Spleen (tissue), 11 donors: Measurements from ENCODE around the gene CAMSAP2. TPM values are rescaled to one million over a fixed set of nuclear protein-coding genes. Genes with fewer than 3 reads are reported as not detected.

Source experiments
- DNase-seq: peaks from one replicate; pipeline ENCODE4 v3.0.0-alpha.2; 2020
- H3K27ac ChIP-seq, 8 donors: fragments of 200-600 bp; sonication (generic) in 7 of 8; 1 replicate in 4 of 8; 2 replicates in 4 of 8; pipeline versions ENCODE4 v1.5.0 to v1.8.0; 2016 to 2021; ENCODE audit warnings: inconsistent platforms in 4 of 8, mild to moderate bottlenecking in 4 of 8, moderate library complexity in 1 of 8
- H3K27me3 ChIP-seq, 7 donors: fragments of 200-600 bp; sonication (generic) in 6 of 7; replicated peaks in 1 of 7; 1 replicate in 4 of 7; 2 replicates in 3 of 7; pipeline versions ENCODE4 v1.5.0 to v1.8.0; 2016 to 2021; ENCODE audit warnings: inconsistent platforms in 3 of 7, mild to moderate bottlenecking in 1 of 7
- H3K36me3 ChIP-seq, 6 donors: fragments of 200-600 bp; sonication (generic) in 5 of 6; 1 replicate in 4 of 6; 2 replicates in 2 of 6; pipeline versions ENCODE4 v1.5.0 to v1.8.0; 2016 to 2021; ENCODE audit warnings: inconsistent platforms in 2 of 6
- H3K4me1 ChIP-seq, 6 donors: fragments of 200-600 bp; sonication (generic) in 5 of 6; 1 replicate in 3 of 6; 2 replicates in 3 of 6; pipeline versions ENCODE4 v1.5.0 to v1.8.0; 2016 to 2021; ENCODE audit warnings: inconsistent platforms in 3 of 6
- H3K4me3 ChIP-seq, 8 donors: fragments of 200-600 bp; sonication (generic) in 7 of 8; 1 replicate in 4 of 8; 2 replicates in 4 of 8; pipeline versions ENCODE4 v1.5.0 to v1.8.0; 2016 to 2021; ENCODE audit warnings: inconsistent platforms in 4 of 8, mild to moderate bottlenecking in 4 of 8, moderate library complexity in 2 of 8
- H3K9me3 ChIP-seq, 8 donors: fragments of 200-600 bp; sonication (generic) in 7 of 8; 1 replicate in 4 of 8; 2 replicates in 4 of 8; pipeline versions ENCODE4 v1.5.0 to v1.8.0; 2016 to 2021; ENCODE audit warnings: inconsistent platforms in 4 of 8
- POLR2A ChIP-seq, 3 donors: fragments of 450-650 bp; IDR thresholded peaks; one replicate each; pipeline ENCODE4 v1.5.1; 2017; ENCODE audit warnings: antibody characterized with exemption in 3 of 3, mild to moderate bottlenecking in 1 of 3
- POLR2AphosphoS5 ChIP-seq, 3 donors: sonication (generic); formaldehyde crosslinking; IDR thresholded peaks; one replicate each; pipeline ENCODE4 v1.5.1; 2017; ENCODE audit warnings: antibody characterized with exemption in 3 of 3
- WGBS, 5 donors: extraction: QIAGEN DNeasy Blood & Tissue Kit in 3 of 5; methylation state at CpG; one replicate each; pipeline versions ENCODE4 v1.1.5 to v1.1.7; 2013 to 2018; 5-methylcytosine and 5-hydroxymethylcytosine counted together
- intact Hi-C: fragments of 100-400 bp; cut with DNase I; formaldehyde crosslinking; loops from one replicate; pipeline ENCODE4 v1.15.0; 2023; ENCODE audit warnings: low total_unique reads
- polyA plus RNA-seq, 3 donors: library from polyadenylated mRNA; stranded (reverse); fragments of 200-250 nt; gene quantifications; one replicate each; pipeline ENCODE4 v1.2.1, GENCODE V29; 2013
- total RNA-seq, 7 donors: library from RNA; depleted of rRNA in 3 of 7; stranded (reverse); fragments of >200 nt in 3 of 7; fragmentation: NEBNext Ultra II Directional in 4 of 7; extraction: Animal tissue kit (Norgen Biotek cat#: 25700) in 4 of 7; gene quantifications; one replicate each; pipeline versions ENCODE4 v1.1.0 to v1.2.1, GENCODE V29; 2016 to 2021
- TF ChIP-seq, protein P1 (sequence below), 11 experiments: fragments of 200-600 bp in 7 of 11; fragments of 450-650 bp in 4 of 11; sonication (generic) in 4 of 11; IDR thresholded peaks in 8 of 11; conservative IDR thresholded peaks in 3 of 11; 1 replicate in 7 of 11; 2 replicates in 4 of 11; pipeline versions ENCODE4 v1.4.0 to v1.8.0; 2016 to 2021; ENCODE audit warnings: antibody characterized with exemption in 11 of 11, inconsistent platforms in 4 of 11, mild to moderate bottlenecking in 1 of 11
- donor health status: healthy with polysubstance abuse.
- donor health status: DM: no; HTN: no; CAD: no; lungs with moderate emphysema.
- donor health status: DM: no; HTN: no; CAD: no.
- donor health status: Bipolar disorder and iron deficiency.
- donor health status: healthy.
- donor health status: DM: no; HTN: no; CAD: no.
- donor health status: DM: yes; HTN: yes; CAD: no.

CAMSAP2 gene
- total and polyA plus RNA-seq, 10 donors: 2.1 to 24.7 (median 17.2) TPM

DNA sequence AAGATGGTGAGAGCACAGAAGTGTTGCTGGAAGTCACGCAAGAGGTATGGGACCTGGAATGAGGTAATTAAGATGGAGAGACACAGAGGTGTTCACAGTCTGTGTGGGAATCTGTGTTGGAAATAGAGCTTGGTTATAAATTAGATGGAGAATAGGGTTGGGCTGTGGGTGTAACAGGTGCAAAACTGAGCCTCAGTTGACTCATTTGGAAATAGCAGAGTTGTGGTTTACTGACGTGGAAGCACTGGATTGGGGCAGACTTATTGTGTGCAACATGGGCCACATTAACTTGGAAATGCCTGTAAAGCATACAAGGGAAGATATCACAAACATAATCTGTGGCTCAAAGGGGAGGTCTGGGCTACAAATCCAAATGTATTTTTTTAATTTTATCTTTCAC lies 13.0 kb downstream of the CAMSAP2 start:
- no peaks in the 10 kb centered on the region for H3K27me3 ChIP-seq
- no peaks in the 10 kb centered on the region for H3K9me3 ChIP-seq
- DNase-seq: no peak
- H3K36me3 ChIP-seq: no peaks in the 10 kb centered on the region
- TF ChIP-seq POLR2AphosphoS5 (IDR thresholded peaks at IDR 0.05) (no peak), POLR2A (IDR thresholded peaks at IDR 0.05) (no peak)
- TF ChIP-seq, protein P1, sequence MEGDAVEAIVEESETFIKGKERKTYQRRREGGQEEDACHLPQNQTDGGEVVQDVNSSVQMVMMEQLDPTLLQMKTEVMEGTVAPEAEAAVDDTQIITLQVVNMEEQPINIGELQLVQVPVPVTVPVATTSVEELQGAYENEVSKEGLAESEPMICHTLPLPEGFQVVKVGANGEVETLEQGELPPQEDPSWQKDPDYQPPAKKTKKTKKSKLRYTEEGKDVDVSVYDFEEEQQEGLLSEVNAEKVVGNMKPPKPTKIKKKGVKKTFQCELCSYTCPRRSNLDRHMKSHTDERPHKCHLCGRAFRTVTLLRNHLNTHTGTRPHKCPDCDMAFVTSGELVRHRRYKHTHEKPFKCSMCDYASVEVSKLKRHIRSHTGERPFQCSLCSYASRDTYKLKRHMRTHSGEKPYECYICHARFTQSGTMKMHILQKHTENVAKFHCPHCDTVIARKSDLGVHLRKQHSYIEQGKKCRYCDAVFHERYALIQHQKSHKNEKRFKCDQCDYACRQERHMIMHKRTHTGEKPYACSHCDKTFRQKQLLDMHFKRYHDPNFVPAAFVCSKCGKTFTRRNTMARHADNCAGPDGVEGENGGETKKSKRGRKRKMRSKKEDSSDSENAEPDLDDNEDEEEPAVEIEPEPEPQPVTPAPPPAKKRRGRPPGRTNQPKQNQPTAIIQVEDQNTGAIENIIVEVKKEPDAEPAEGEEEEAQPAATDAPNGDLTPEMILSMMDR (IDR thresholded peaks at IDR 0.05 in 8 of 11, conservative IDR thresholded peaks at IDR 0.05 in 3 of 11): no peak
- no peak overlapping the region for H3K4me3 ChIP-seq
- intact Hi-C loops: no loop called here
- H3K27ac ChIP-seq: no peak overlapping the region
- 72 to 82% (median 76%) methylated on average over 2 of the region's 2 CpGs for WGBS, 5 donors
- H3K4me1 ChIP-seq: no peaks in the 10 kb centered on the region

DNA sequence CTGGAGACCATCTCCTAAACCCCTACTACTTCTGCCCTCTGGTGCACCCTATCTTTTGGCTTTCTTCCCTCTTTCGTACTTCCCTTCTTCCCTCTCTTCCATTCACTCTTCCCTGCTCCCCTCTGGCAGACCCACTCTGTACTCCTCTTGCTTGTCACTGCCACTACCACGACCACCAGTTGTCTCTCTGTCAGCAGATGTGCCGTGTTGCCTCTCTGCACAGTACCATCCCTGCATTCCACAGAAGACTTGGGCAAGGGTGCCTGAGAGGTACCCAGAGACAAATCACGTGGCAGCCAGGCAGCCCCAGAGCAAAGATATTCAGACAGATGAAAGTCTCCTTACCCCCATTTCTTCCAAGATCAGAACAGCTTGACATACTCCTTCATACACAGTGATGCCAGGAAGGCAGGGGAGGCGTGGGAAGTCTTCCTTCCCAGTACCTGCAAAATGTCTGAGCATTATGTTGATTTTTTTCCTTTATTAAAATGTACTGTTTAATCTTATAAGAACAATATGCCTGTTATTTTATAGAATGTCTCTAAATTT lies 15.0 kb downstream of the CAMSAP2 start:
- Histone ChIP-seq H3K27me3 (no peaks in the 10 kb centered on the region), H3K9me3 (no peaks in the 10 kb centered on the region), H3K4me3 (no peak overlapping the region), H3K27ac (no peak overlapping the region), H3K36me3 (no peaks in the 10 kb centered on the region), H3K4me1 (peaks cover 0 to 9% (median 0%) of the 10 kb centered on the region in 6 donors)
- DNase-seq: no peak
- intact Hi-C loops: no loop called here
- WGBS, 5 donors: 82 to 89% (median 84%) methylated on average over 5 of the region's 5 CpGs
- TF ChIP-seq POLR2AphosphoS5 (IDR thresholded peaks at IDR 0.05) (no peak), POLR2A (IDR thresholded peaks at IDR 0.05) (no peak)
- TF ChIP-seq, protein P1 (IDR thresholded peaks at IDR 0.05 in 8 of 11, conservative IDR thresholded peaks at IDR 0.05 in 3 of 11): no peak

DNA sequence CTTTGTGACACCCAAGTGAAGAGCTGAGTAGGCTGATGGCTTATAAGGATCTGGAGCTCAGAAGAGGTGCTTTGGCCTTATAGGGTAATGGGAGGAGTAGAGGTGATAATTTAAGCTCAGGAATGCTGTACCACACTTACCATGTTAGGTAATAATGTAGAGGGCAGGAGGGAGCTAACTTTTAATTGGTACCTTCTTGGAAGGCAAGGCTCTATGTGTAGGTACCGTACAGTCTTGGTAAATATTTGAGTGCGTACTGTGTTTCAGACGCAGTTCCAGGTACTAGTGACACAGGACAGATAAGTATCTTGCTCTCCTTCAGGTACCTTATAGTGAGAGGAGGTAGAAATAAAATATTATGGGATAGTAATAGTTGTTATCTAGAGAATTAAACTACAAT lies 16.8 kb downstream of the CAMSAP2 start:
- Histone ChIP-seq H3K27me3 (no peaks in the 10 kb centered on the region), H3K4me3 (no peak overlapping the region), H3K27ac (no peak overlapping the region), H3K4me1 (peaks cover 0 to 9% (median 0%) of the 10 kb centered on the region in 6 donors), H3K36me3 (no peaks in the 10 kb centered on the region), H3K9me3 (no peaks in the 10 kb centered on the region)
- TF ChIP-seq POLR2A (IDR thresholded peaks at IDR 0.05) (no peak), POLR2AphosphoS5 (IDR thresholded peaks at IDR 0.05) (no peak)
- TF ChIP-seq, protein P1 (IDR thresholded peaks at IDR 0.05 in 8 of 11, conservative IDR thresholded peaks at IDR 0.05 in 3 of 11): no peak
- intact Hi-C loops: no loop called here
- no peak for DNase-seq
- 94 to 97% (median 97%) methylated on average over 3 of the region's 3 CpGs for WGBS, 5 donors

DNA sequence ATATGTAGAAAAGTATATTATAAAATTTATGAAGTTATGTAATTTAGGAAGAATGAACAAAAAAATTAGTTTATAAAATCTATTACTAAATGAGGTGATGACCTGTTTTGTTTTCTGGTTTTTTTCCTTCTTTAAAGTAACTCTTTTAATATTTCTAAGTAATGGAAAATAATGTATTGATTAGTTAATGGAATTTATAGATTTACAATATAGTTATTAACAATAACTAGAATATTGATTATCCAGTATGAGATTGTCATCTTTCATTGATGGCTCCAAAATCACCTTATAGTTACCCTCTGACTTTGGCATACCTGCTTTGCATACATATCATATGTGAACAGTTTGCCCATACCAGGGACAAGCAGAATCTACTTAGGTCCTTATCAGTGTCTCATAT lies 23.4 kb downstream of the CAMSAP2 start:
- Histone ChIP-seq H3K36me3 (peaks cover 0 to 20% (median 0%) of the 10 kb centered on the region in 6 donors), H3K27me3 (no peaks in the 10 kb centered on the region), H3K27ac (no peak overlapping the region), H3K4me1 (peaks cover 0 to 6% (median 0%) of the 10 kb centered on the region in 6 donors), H3K4me3 (no peak overlapping the region), H3K9me3 (no peaks in the 10 kb centered on the region)
- TF ChIP-seq POLR2A (IDR thresholded peaks at IDR 0.05) (no peak), POLR2AphosphoS5 (IDR thresholded peaks at IDR 0.05) (no peak)
- TF ChIP-seq, protein P1 (IDR thresholded peaks at IDR 0.05 in 8 of 11, conservative IDR thresholded peaks at IDR 0.05 in 3 of 11): no peak
- DNase-seq: no peak
- intact Hi-C loops: no loop called here
